SK-N-SH (cell line): ENCODE results near the gene GAS7. TPM values are rescaled to one million over a fixed set of nuclear protein-coding genes. Genes with fewer than 3 reads are reported as not detected.

ENCODE experiments used
- CTCF ChIA-PET: fragments of 300-600, 350-600 bp; formaldehyde crosslinking; extraction: SDS; loops from one replicate; lab custom pipeline; 2021; lab: Yijun Ruan, JAX
- POLR2A ChIA-PET: fragments of 350-600 bp; sonication (Branson Sonifier 250); formaldehyde crosslinking; extraction: SDS; loops from one replicate; lab custom pipeline; 2020; ENCODE audit warnings: antibody characterized with exemption, inconsistent platforms; lab: Yijun Ruan, JAX
- DNase-seq: peaks from one replicate; pipeline ENCODE4 v3.0.0; 2012
- H2AFZ ChIP-seq: fragments of 200-600 bp; sonication (generic); 2 replicates; pipeline ENCODE4 v1.8.1; 2016; ENCODE audit warnings: antibody characterized with exemption, mild to moderate bottlenecking, low read depth
- H3F3A ChIP-seq: fragments of 200-600 bp; sonication (generic); replicated peaks from 2 replicates; pipeline ENCODE3; 2016; ENCODE audit warnings: antibody characterized with exemption, mild to moderate bottlenecking; ENCODE audit not compliant: insufficient read depth
- H3K27ac ChIP-seq, 2 experiments: fragments of 200-500 bp in 1 of 2; fragments of 200-600 bp in 1 of 2; sonication (Bioruptor generic) in 1 of 2; sonication (generic), shearing (Covaris generic) in 1 of 2; 2 replicates each; pipeline versions ENCODE4 v1.5.1 to v1.6.1; 2014 to 2016; ENCODE audit warnings: low read depth in 2 of 2, inconsistent platforms in 1 of 2, low read length in 1 of 2, mild to moderate bottlenecking in 1 of 2, mixed read lengths in 1 of 2
- H3K27me3 ChIP-seq: fragments of 200-600 bp; sonication (generic), shearing (Covaris generic); 2 replicates; pipeline ENCODE4 v1.6.1; 2016; ENCODE audit warnings: mixed run types; ENCODE audit not compliant: insufficient read depth
- H3K36me3 ChIP-seq, 2 experiments: fragments of 200-500 bp in 1 of 2; fragments of 200-600 bp in 1 of 2; sonication (Bioruptor generic) in 1 of 2; sonication (generic) in 1 of 2; replicated peaks in 1 of 2; 2 replicates each; pipeline versions ENCODE3 to v1.5.1; 2014 to 2016; ENCODE audit warnings: low read length in 1 of 2, mild to moderate bottlenecking in 1 of 2; ENCODE audit not compliant: insufficient read depth in 2 of 2, control insufficient read depth in 1 of 2
- H3K4me1 ChIP-seq, 2 experiments: fragments of 200-500 bp in 1 of 2; fragments of 200-600 bp in 1 of 2; sonication (Bioruptor generic) in 1 of 2; sonication (generic), shearing (Covaris generic) in 1 of 2; 2 replicates each; pipeline versions ENCODE4 v1.5.1 to v1.6.1; 2014 to 2016; ENCODE audit warnings: low read depth in 1 of 2, low read length in 1 of 2, mixed run types in 1 of 2; ENCODE audit not compliant: insufficient read depth in 2 of 2, control insufficient read depth in 1 of 2
- H3K4me2 ChIP-seq: fragments of 200-600 bp; sonication (generic), shearing (Covaris generic); 2 replicates; pipeline ENCODE4 v1.6.1; 2017; ENCODE audit warnings: mixed run types
- H3K4me3 ChIP-seq, 2 experiments: fragments of 200-500 bp in 1 of 2; fragments of 200-600 bp in 1 of 2; sonication (Bioruptor generic) in 1 of 2; sonication (generic), shearing (Covaris generic) in 1 of 2; 2 replicates each; pipeline versions ENCODE4 v1.5.1 to v1.8.1; 2014 to 2016; ENCODE audit warnings: low read depth in 2 of 2, inconsistent platforms in 1 of 2, low read length in 1 of 2, mild to moderate bottlenecking in 1 of 2, mixed read lengths in 1 of 2, moderate library complexity in 1 of 2
- H3K79me2 ChIP-seq: fragments of 200-600 bp; sonication (generic); 2 replicates; pipeline ENCODE4 v1.8.1; 2017; ENCODE audit warnings: mild to moderate bottlenecking; ENCODE audit not compliant: insufficient read depth
- H3K9ac ChIP-seq: fragments of 200-600 bp; sonication (generic); 2 replicates; pipeline ENCODE4 v1.6.1; 2017; ENCODE audit warnings: mixed run types
- H3K9me2 ChIP-seq: fragments of 200-600 bp; sonication (generic); 2 replicates; pipeline ENCODE4 v1.6.1; 2017; ENCODE audit warnings: mixed run types
- H3K9me3 ChIP-seq: fragments of 200-600 bp; sonication (generic); 2 replicates; pipeline ENCODE4 v1.6.1; 2017; ENCODE audit warnings: mixed run types, mild to moderate bottlenecking, moderate library complexity
- H4K20me1 ChIP-seq: fragments of 200-600 bp; sonication (generic); 2 replicates; pipeline ENCODE4 v1.6.1; 2017; ENCODE audit warnings: mild to moderate bottlenecking, mixed run types; ENCODE audit not compliant: insufficient read depth
- ELF1 ChIP-seq: IDR thresholded peaks from 2 replicates; pipeline ENCODE4 v1.4.0; 2012
- EP300 ChIP-seq, 2 experiments: IDR thresholded peaks; 2 replicates each; pipeline versions ENCODE4 v1.4.0 to v1.6.1; 2012; ENCODE audit warnings: borderline replicate concordance in 1 of 2, low read depth in 1 of 2, low read length in 1 of 2
- EZH2phosphoT487 ChIP-seq: fragments of 200-600 bp; sonication (generic); IDR thresholded peaks from 2 replicates; pipeline ENCODE4 v1.6.1; 2017; ENCODE audit warnings: low read depth, mixed run types, mild to moderate bottlenecking, antibody characterized with exemption, moderate library complexity, borderline replicate concordance
- FOSL2 ChIP-seq: IDR thresholded peaks from 2 replicates; pipeline ENCODE4 v1.4.0; 2012; ENCODE audit warnings: low read depth, mild to moderate bottlenecking, moderate library complexity, borderline replicate concordance
- GATA2 ChIP-seq: sonication (generic); formaldehyde crosslinking; IDR thresholded peaks from 2 replicates; pipeline ENCODE4 v1.5.0; 2020; ENCODE audit warnings: mild to moderate bottlenecking, missing genetic modification reagents
- JUND ChIP-seq: IDR thresholded peaks from 2 replicates; pipeline ENCODE4 v1.4.0; 2012
- MAX ChIP-seq: IDR thresholded peaks from 2 replicates; pipeline ENCODE4 v1.4.0; 2012; ENCODE audit warnings: low read depth
- MEF2A ChIP-seq: IDR thresholded peaks from 2 replicates; pipeline ENCODE4 v1.4.0; 2012; ENCODE audit warnings: low read depth, borderline replicate concordance
- NFIC ChIP-seq: IDR thresholded peaks from 2 replicates; pipeline ENCODE4 v1.4.0; 2012; ENCODE audit warnings: borderline replicate concordance
- NRF1 ChIP-seq: IDR thresholded peaks from 2 replicates; pipeline ENCODE4 v1.6.1; 2012; ENCODE audit warnings: low read depth, mild to moderate bottlenecking, low read length
- PBX3 ChIP-seq: IDR thresholded peaks from 2 replicates; pipeline ENCODE4; 2012
- RAD21 ChIP-seq: IDR thresholded peaks from 2 replicates; pipeline ENCODE4 v1.6.1; 2012; ENCODE audit warnings: mild to moderate bottlenecking, low read length
- RCOR1 ChIP-seq: fragments of 150-350 bp; IDR thresholded peaks from 2 replicates; pipeline ENCODE4 v1.6.1; 2017; ENCODE audit warnings: antibody characterized with exemption, low read length
- REST ChIP-seq: IDR thresholded peaks from 2 replicates; pipeline ENCODE4 v1.6.1; 2012; ENCODE audit warnings: mild to moderate bottlenecking, low read depth, low read length, moderate library complexity
- RFX5 ChIP-seq: IDR thresholded peaks from 2 replicates; pipeline ENCODE4 v1.6.1; 2012; ENCODE audit warnings: mild to moderate bottlenecking, improper control_type of control experiment, low read length
- SMC3 ChIP-seq: IDR thresholded peaks from 2 replicates; pipeline ENCODE4 v1.6.1; 2012; ENCODE audit warnings: low read depth, low read length, improper control_type of control experiment
- TCF12 ChIP-seq: IDR thresholded peaks from 2 replicates; pipeline ENCODE4 v1.4.0; 2012
- TEAD4 ChIP-seq: IDR thresholded peaks from 2 replicates; pipeline ENCODE4 v1.4.0; 2012; ENCODE audit warnings: mild to moderate bottlenecking, borderline replicate concordance; ENCODE audit not compliant: insufficient read depth
- YY1 ChIP-seq: IDR thresholded peaks from 2 replicates; pipeline ENCODE4 v1.4.0; 2012; ENCODE audit warnings: low read depth, mild to moderate bottlenecking
- WGBS: methylation state at CpG from one replicate; pipeline ENCODE4 v1.1.6; 2017; ENCODE audit warnings: low lambda C conversion rate; 5-methylcytosine and 5-hydroxymethylcytosine counted together
- polyA plus RNA-seq, 3 experiments: library from polyadenylated mRNA; depleted of rRNA; stranded (reverse); fragments of >200 nt; gene quantifications; 2 replicates each; pipeline ENCODE4 v1.2.3, GENCODE V29; 2012

Gene GAS7
- polyA plus RNA-seq, 1 of the 3 experiments (the other 2 are of a cell fraction) = 0.12 TPM

GRCh38 chr17:10021272-10021984 lies 177.0 kb downstream of the GAS7 start:
- no peaks in the 10 kb centered on the region for H3K9me2 ChIP-seq
- no peak overlapping the region for H3K9ac ChIP-seq
- H3K4me3 ChIP-seq = no peak overlapping the region
- ChIA-PET POLR2A (no interaction called here), CTCF (interaction anchor here (0.6 kb wide), 1 partner anchor 72 kb away, joined by 3 read pairs; no protein-coding TSS in a partner anchor)
- no peak overlapping the region for H2AFZ ChIP-seq
- H3F3A ChIP-seq = no peaks in the 10 kb centered on the region
- 38% methylated on average over 21 of the region's 21 CpGs for WGBS
- H3K9me3 ChIP-seq = no peaks in the 10 kb centered on the region
- H3K36me3 ChIP-seq = no peaks in the 10 kb centered on the region
- H3K4me2 ChIP-seq = no peak overlapping the region
- no peaks in the 10 kb centered on the region for H3K79me2 ChIP-seq
- DNase-seq = no peak
- TF ChIP-seq RAD21 (no peak), JUND (no peak), RFX5 (no peak), SMC3 (no peak), MEF2A (no peak), YY1 (no peak), EP300 (IDR thresholded peaks at IDR 0.05; ENCODE audit: borderline replicate concordance in 1 of 2, low read depth in 1 of 2, low read length in 1 of 2) (no peak), PBX3 (no peak), NFIC (no peak), FOSL2 (no peak), MAX (no peak), EZH2phosphoT487 (no peak), TCF12 (no peak), RCOR1 (no peak), ELF1 (no peak), NRF1 (no peak)
- no peak overlapping the region for H3K27ac ChIP-seq
- H4K20me1 ChIP-seq = no peaks in the 10 kb centered on the region
- peaks cover 0 to 3% of the 10 kb centered on the region in 2 experiments; a peak in 1 of 4 replicates for H3K4me1 ChIP-seq
- no peaks in the 10 kb centered on the region for H3K27me3 ChIP-seq

GRCh38 chr17:10019941-10020451 lies 178.4 kb downstream of the GAS7 start:
- Histone ChIP-seq H4K20me1 (no peaks in the 10 kb centered on the region), H3K4me2 (no peak overlapping the region), H3K36me3 (no peaks in the 10 kb centered on the region), H3K27ac (no peak overlapping the region), H3K9ac (no peak overlapping the region), H3K9me3 (no peaks in the 10 kb centered on the region), H3F3A (no peaks in the 10 kb centered on the region), H3K79me2 (no peaks in the 10 kb centered on the region), H3K9me2 (no peaks in the 10 kb centered on the region), H2AFZ (no peak overlapping the region), H3K4me3 (no peak overlapping the region), H3K4me1 (peaks cover 0 to 3% of the 10 kb centered on the region in 2 experiments; a peak in 1 of 4 replicates), H3K27me3 (no peaks in the 10 kb centered on the region; the same call in 1 of the 2 replicates)
- no peak for DNase-seq
- ChIA-PET CTCF (interaction anchor here (0.9 kb wide), 1 partner anchor 84 kb away, joined by 3 read pairs; no protein-coding TSS in a partner anchor), POLR2A (no interaction called here)
- TF ChIP-seq GATA2 (CRISPR knock-in tag) = no peak
- TF ChIP-seq REST = no peak
- no peak for TF ChIP-seq TEAD4
- TF ChIP-seq EP300 (IDR thresholded peaks at IDR 0.05; ENCODE audit: borderline replicate concordance in 1 of 2, low read depth in 1 of 2, low read length in 1 of 2) = no peak
- 18% methylated on average over 9 of the region's 9 CpGs for WGBS
